CD4-positive, alpha-beta T cell treated with Interleukin-4 for 4 hours (primary cell): ENCODE measurements around the gene DHRS4L2.
"Not testable (repeated sequence)": the region's sequence is repeated elsewhere in the genome, so short reads cannot be mapped to it uniquely, and the experiment has no call there.

Experiments used
- DNase-seq: peaks from one replicate; pipeline ENCODE4 v3.0.0-alpha.2; 2020

DHRS4L2 gene

DNA sequence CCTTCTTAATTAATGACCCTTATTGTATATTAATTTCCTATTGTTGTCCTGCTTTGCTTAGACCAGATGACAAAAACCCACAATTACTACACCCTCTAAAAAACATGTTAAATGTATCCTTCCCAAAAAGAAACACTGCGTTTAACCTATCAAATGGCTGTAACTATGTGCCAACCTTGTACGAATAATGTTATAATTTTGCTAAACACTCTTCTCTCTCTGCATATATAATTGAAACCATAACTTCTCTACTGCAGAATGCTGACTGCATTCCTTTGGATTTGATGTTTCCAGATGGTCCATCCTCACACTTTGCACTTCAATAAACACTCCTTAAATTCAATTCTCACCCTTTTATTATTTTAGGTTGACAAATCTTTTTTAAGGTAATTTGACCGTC lies 31.8 kb downstream of the DHRS4L2 start:
- DNase-seq = not testable (repeated sequence)

DNA sequence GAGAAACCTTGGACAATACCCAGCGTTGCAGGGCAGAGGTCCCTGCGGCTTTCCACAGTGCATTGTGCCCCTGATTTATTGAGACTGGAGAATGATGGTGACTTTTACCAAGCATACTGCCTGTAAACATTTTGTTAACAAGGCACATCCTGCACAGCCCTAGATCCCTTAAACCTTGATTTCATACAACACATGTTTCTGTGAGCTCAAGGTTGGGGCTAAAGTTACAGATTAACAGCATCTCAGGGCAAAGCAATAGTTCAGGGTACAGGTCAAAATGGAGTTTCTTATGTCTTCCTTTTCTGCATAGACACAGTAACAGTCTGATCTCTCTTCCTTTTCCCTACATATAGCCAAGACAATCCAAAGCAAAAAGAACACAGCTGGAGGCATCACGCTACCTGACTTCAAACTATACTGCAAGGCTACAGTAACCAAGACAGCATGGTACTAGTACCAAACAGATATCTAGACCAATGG lies 36.2 kb downstream of the DHRS4L2 start:
- DNase-seq = not testable (repeated sequence)

DNA sequence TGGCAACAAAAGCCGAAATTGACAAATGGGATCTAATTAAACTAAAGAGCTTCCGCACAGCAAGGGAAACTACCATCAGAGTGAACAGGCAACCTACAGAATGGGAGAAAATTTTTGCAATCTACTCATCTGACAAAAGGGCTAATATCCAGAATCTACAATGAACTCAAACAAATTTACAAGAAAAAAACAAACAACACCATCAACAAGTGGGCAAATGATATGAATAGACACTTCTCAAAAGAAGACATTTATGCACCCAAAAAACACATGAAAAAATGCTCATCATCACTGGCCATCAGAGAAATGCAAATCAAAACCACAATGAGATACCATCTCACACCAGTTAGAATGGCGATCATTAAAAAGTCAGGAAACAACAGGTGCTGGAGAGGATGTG lies 41.0 kb downstream of the DHRS4L2 start:
- not testable (repeated sequence) for DNase-seq

DNA sequence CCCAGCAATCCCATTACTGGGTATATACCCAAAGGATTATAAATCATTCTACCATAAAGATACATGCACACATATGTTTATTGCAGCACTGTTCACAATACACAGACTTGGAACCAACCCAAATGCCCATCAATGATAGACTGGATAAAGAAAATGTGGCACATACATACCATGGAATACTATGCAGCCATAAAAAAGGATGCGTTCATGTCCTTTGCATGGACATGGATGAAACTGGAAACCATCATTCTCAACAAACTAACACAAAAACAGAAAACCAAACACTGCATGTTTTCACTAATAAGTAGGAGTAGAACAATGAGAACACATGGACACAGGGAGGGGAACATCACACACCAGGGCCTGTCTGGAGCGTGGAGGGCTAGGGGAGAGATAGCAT lies 42.6 kb downstream of the DHRS4L2 start:
- not testable (repeated sequence) for DNase-seq

DNA sequence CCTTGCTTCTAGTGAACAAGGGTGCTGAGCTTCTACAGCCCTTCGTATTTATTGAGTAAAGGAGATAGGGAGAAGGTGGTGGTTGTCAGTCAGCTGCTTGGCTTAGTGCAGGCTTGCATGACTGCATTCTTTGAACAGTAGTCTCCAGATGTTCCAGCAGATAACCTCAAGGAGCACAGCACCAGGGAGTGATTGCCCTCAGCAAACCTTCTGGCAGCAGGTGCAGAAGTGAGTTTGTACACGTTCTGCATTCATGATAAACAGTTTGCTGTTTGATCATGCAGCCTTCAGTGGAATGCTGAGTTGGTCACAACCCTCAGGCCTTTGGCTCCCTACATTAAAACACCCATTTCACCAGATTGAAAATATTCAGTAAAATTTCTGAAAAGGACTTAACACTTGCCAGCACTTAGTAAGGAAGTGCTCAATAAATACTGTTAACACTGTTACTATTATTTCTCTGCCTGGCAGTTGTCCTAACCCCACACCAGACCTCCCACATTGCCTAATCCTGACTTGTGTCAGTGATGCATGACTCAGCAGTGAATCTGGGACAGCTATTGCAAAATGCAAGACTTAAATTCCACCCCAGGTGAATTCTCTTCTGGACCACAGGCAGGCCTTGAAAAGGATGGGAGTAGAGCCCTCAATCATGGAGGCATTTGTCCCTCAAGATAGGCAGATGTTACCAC lies 44.1 kb downstream of the DHRS4L2 start:
- no peak for DNase-seq

DNA sequence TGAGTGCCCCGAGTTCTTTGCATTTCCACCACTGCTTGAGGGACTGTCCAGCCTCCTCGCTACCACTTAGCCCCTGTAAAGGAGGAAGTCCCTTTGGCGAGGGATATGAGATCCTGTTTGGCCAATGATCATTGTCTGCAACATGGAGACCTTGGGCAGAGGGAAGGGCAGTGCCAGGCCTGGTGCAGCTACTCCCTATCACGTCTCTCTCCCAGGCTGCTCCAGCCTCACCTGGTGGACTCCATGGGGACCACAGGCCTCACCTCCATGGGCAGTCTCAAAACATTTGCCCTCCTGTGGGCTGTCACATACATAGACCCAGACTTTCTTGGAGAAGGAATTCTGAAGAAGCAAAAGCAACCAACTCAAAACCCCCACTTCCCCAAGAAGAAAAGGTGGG lies 47.0 kb downstream of the DHRS4L2 start:
- DNase-seq = not testable (repeated sequence)

DNA sequence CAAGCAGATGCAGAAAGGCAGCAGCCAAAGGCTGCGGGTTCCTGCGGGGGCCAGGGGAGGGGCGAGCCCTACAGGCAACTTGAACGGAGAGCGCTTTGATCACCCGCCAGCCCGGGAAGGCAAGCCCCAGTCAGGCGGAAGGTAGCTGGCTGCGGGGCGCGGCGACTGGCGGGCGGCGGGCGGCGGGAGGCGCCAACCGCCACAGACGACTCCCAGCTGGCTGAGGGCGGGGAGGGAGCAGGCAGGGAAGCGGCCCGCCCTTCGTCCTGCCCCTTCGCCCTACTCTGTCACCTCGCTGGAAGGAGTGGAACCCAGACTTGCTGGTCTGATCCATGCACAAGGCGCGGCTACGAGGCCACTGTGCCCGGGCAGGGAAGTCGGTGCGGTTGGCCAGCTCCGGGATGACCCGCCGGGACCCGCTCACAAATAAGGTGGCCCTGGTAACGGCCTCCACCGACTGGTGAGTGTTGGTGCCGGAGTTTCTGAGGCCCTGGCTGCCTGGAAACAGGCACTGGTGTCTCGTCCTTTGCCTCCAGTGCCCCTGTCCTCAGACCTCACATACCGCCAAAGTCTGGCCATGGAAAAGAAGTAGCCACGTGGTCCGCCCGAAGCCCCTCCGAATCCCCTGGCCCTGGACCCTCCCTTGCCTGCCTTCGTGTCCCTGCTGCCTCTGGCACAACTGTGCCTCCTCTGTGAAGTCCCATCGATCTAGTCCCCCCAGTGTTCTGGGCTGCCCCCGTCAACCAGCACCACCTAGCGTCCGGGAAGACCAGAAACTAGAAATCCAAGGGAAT lies 47.6 kb downstream of the DHRS4L2 start:
- DNase-seq = peak; percentile 71

DNA sequence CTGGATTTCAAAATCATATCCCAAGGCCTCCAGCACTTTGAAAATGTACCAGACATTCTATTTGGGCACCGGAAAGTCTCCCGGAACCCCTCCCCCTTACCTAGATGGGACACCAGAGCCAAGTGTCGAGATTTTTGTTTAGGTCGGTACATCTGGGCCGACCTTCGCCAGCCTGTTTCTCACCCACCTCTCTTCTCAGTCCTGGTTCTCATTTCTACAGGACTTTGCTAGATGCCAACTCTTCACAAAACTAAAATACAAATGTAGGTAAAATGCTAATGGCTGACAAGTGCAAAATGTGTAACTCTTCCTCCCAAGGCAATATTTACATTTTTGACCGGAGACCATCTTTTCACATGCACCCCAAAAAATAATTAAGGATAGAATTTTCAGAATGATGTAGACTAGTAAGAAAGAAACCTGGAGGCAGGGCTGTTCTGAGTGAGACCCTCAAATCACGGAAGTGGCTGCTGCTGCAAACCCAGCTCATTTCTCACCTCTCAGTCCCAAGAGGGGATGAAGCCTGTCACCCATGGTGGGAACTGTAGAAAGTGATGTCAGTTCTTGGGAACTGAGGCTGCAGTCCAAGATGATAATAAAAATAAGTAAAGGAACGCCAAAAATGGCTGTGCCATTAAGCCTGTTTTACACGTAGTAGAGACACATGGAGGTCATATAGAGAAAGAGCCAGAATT lies 48.4 kb downstream of the DHRS4L2 start:
- not testable (repeated sequence) for DNase-seq

DNA sequence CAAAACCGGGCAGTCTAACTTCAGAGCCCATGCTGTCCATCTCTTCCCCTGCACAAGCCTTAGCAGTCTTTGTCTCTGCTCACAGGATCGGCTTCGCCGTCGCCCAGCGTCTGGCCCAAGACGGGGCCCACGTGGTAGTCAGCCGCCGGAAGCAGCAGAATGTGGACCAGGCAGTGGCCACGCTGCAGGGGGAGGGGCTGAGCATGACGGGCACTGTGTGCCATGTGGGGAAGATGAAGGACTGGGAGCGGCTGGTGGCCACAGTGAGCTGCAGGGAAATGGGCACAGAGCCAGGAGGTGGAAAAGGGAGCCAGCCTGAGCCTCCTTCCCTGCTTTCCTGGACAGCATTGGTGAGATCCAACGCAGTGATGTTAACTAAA lies 48.9 kb downstream of the DHRS4L2 start:
- DNase-seq = no peak

DNA sequence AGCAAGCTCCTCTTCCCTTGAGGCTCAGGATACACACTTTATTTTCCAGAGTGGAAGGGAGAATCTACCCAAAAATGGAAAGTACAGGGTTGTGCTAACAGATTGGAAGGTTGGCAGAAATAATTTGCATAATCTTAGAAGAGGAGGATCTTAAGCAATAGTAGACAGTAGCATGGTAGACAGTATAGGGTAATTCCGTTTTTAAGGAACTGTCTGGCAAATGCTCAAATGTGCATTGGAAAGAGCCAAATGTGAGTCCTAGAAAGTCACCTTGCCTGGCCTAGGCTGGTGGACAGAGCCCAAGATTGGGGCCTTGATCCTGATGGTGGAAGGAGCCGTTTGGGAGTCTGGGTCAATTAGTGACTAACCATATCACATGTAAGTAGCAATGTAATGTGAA lies 50.0 kb downstream of the DHRS4L2 start:
- no peak for DNase-seq

DNA sequence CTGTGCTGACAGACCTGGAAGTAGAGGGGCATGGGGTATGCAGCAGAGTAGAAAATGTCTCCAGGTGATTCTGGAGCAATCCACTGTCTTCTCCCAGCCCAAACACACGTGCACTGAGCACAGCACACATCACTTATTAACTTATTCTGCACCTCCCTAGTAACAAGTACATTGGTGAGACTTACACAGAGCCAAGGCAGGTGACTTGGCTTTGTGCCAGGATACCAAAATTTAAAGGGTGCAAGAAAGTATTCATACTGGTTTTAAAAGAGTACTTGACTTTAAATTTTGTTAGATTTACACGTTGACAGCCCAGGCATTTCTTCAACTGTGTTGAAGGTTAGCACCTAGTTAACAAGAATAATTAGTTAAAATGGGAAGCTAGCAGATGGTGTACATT lies 52.0 kb downstream of the DHRS4L2 start:
- no peak for DNase-seq

DNA sequence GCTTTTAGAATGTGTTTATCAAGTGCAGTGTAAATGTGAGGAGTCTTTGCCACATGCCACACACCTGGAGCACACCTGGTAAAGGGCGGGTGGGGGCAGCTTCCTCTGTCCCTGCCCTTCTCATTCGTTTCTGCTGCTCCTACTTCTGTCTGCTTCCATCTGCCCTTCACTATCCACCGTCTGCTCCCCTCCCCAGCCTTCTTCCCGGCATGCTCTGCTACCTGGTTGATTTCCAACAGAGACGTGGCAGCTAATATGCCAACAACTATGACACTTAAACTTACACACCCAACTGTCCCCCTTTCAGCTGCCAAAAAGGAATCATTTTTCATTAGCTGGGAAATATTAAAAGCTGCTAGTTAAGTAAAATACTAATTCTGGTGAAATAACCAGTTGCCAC lies 54.0 kb downstream of the DHRS4L2 start:
- DNase-seq = no peak

DNA sequence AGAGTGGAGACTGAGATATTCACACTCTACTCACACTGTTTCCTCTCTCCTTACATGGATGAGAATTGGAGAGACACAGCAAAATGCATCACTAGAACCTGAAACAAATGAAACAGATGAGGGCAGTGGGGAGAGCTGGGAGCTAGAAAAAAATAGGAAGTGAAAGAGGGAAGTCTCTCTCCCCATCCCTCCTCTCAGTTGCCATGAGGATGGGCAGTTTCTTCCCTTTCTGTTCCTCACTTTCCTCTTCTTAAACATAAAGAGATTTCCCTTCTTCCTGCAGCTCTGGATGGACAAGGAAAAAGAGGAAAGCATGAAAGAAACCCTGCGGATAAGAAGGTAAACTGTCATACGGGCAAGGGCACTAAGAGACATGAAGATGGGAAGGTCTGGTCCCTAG lies 60.3 kb downstream of the DHRS4L2 start:
- DNase-seq = not testable (repeated sequence)

DNA sequence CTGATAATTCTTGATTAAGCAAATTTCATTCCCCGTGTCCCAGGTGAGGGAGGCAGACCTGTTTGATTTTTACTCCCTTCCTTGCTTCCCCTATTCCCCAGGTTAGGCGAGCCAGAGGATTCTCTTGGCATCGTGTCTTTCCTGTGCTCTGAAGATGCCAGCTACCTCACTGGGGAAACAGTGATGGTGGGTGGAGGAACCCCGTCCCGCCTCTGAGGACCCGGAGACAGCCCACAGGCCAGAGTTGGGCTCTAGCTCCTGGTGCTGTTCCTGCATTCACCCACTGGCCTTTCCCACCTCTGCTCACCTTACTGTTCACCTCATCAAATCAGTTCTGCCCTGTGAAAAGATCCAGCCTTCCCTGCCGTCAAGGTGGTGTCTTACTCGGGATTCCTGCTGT lies 62.0 kb downstream of the DHRS4L2 start:
- not testable (repeated sequence) for DNase-seq

DNA sequence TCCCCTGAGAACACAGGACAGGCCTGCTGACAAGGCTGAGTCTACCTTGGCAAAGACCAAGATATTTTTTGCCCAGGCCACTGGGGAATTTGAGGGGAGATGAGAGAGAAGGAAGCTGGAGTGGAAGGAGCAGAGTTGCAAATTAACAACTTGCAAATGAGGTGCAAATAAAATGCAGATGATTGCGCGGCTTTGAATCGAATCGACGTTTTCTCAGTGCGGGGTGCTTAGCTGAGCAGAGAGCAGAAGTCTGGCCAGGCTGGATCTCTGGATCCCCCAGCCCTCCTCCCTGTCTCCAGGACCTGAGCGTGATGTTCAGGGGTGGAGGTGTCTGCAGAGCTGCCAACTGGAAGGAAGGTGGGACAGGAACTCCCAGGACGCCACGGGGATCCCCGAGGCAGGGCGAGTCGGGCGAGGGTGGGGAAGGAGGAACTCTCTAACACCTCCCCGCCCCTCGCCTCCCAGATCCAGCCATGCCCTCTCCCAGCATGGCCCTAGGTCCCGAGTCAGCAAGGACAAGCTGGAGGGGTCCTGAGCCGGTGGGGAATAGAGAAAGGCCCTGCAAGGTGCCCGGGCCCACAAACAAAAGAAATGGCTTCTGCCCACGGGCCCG lies 62.6 kb downstream of the DHRS4L2 start:
- DNase-seq = no peak

DNA sequence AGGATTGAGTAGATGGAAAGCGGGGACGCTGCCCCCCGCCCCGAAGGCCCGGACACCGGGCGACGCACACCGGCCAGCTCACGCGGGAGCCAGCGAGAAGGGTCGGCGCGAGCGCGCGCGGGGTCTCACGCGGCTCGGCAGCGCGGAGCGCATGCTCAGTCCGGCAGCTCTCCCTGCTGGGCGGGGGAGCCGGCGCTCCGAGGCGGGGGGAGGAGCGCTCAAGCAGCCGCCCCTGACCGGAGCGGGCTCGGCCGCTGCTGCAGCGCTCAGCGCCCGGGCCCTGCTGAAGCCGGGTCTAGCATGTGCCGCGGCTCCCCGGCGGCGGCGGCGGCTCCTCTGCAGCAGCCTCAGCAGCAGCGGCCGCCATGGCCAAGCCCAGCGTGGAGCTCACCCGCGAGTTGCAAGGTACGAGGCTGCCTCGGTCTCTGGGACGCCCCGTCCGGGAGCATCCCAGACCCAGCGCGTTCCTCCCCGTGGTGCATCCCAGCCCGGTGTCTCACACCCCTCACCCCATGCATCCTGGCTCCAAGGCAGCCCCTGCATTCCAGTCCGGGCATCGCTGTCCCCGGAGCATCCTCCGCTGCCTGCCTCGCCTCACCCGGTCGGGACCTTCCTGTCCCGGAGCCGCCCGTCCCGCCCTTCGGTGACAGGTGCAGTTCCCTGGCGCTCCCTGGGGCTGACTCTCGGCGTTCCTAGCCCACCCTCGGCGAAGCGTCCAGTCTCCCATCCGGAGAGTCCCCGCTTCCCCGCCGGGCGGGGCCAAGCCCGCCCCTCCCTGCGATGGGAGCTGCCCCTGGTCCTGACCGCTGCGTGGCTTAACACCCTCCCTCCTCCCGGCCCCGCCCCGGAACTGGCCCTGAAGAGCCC lies 63.3 kb downstream of the DHRS4L2 start, which contains the start of gene CARMIL3:
Gene CARMIL3, plus strand, starts transcription at position 221 of the 867 bp plus-strand sequence. Its CDS starts 145 bp downstream, at position 366.
- peak; percentile 57 for DNase-seq

DNA sequence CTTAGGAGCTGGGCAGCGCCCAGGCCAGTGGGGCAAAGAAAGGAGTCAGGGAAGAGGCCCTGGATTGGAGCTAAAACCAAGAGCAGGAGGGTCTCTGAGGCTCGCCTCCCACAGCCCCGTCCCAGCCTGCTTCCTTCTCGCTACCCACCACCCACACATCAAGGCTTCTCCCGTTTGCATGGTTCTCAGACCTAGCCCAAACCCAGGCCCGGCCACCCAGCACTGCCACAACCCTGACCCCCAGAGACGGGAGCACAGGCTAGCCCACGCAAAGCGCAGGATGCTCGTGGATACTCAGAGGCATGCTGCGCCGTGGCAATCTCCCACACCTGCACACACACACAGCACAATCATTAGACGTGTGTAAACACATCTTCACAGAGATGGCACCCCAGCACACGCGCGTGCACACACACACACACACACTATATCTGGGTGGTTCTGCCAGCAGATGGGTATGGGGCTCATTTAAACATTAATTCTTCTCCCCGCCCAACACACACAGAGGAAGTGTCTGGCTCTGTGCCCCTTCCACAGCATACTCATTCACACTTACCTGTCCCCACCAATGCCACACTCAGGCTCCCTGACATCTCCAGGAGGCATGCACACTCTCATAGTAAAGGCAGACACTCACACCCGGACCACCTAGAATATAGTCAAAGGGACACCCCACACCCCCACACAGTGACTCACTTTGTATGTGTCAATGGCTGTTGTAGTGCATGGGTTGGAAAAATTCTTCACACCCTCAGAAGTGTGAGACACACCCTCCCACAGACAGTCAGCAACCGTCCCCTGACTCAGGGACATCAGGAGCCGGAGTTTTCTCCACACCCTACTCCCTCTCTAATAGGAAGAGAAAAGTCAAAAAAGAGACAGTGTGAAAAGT lies 64.2 kb downstream of the DHRS4L2 start:
- peak; percentile 82 for DNase-seq

DNA sequence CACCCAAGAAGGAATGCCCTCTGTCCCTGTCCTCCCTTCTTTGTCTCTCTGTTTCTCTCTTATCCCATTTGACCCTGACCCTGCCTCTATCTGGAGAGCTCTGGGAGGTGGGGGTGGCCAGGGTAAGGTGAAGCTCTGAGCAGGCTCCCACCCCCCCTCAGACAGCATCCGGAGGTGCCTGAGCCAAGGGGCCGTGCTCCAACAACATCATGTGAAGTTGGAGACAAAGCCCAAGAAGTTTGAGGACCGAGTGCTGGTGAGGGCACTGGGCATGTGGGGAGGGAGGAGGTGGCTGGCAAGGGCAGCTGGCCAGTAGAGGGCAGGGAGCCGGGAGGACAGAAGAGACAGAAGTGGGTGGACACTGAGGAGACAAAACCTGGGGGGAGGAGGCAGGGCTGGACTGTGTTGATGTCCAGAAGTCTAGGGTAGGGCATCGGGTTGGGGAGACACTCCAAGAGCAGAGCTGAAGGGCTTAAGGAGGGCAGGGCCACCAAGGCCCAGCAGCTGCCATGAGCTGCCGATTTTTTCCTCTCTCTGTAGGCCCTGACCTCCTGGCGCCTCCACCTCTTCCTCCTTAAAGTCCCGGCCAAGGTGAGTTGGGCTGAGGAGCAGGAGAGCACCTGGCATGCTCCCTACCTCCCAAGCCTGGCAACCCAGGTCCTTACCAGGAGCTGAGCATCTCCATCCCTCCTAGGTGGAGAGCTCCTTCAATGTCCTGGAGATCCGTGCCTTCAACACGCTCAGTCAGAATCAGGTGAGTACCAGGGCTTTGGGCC lies 65.0 kb downstream of the DHRS4L2 start:
- no peak for DNase-seq

DNA sequence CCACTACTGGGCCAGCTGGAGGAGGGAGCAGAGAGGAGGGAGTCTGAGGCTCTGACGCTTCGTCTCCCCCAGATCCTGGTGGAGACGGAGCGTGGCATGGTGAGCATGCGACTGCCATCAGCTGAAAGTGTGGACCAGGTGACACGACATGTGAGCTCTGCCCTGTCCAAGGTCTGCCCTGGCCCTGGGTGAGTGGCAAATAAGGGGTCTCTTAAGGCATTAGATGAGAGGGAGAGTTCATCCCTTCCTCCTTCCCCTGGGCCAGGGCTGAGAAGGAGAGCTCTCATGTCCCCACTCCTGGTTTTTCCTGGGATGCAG lies 65.6 kb downstream of the DHRS4L2 start:
- no peak for DNase-seq

DNA sequence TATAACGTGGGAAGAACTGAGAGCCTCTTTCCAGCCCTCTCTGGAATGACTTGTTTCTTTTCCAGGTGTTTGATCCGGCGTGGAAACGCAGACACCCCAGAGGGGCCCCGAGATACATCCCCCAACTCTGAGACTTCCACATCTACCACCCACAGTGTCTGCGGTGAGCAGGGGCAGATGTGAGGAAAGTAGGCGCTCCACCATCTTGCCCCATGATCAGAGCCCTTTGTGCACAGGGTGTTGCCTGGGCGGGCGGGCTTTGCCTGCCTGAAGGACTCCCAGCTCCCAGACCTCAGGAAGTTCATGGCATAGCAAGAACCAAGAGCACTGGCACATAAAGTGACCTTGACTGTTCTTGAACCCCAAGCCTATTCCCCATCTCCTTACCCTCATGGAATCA lies 65.9 kb downstream of the DHRS4L2 start:
- DNase-seq = no peak
